Posterior cingulate gyrus (tissue), 11 donors: ENCODE measurements around the gene DPP6.

ENCODE experiments used
- DNase-seq, 10 donors: peaks; one replicate each; pipeline versions ENCODE4 v3.0.0 to v3.0.0-alpha.2; 2020 to 2021; ENCODE audit warnings: mixed read lengths in 3 of 10
- intact Hi-C: fragments of 100-400 bp; cut with DNase I; formaldehyde crosslinking; loops from one replicate; pipeline ENCODE4 v1.15.1; 2023

DPP6 gene

DNA sequence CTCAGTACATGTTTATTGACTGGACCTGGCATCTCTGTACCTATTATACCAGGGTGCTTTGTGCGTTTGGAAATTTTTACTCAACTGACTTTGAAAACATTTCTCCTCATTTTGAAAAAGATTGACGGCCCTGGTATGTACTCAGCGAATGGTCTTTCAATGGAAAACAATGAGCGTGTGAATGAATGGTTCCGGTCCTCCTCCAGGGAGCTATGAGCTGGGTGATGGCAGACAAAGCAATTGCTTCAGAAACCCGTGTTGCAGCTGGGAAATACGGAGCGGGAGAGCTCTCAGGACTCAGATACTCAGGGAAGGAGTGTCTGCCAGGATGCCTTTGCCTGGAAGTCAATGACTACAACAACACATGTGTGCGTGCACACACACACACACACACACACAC, 824.8 kb downstream of the DPP6 start:
- no peak for DNase-seq
- intact Hi-C loops = no loop called here

DNA sequence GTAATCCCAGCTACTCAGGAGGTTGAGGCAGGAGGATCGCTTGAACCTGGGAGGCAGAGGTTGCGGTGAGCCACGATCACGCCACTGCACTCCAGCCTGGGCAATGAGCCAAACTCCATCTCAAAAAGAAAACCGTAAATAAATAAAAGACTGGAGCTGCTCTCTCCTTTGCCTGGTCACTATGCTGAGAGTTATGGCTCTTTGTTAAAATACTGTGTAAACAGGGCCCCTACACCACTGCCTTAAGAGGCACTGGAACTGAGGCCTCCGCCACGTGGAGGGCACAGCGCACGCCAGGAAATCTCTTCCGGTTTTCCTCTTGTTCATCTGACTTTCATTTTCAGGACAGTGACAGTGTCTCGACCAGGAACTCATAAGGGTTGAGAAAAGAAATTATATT, 827.4 kb downstream of the DPP6 start:
- intact Hi-C loops = no loop called here
- DNase-seq = no peak

DNA sequence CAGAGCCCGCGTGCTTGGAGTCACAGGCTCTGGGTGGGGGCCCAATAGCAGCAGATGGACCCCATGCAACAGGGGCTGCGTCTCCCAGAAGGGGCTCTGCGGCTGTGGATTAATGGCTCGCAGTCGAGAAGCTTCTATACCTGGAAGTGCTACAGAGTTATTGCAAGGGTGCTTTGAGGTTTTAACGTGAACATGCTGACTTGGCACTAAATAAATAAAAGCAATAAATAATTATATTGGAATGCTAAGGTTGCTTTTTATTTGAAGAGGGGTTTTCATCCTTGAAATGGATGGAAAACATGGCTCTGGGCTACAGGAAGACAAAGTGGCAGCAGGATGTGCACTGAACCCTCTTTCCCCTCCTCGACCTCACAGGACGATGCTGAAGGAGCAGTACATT, 828.3 kb downstream of the DPP6 start:
- DNase-seq = no peak
- intact Hi-C loops = no loop called here

DNA sequence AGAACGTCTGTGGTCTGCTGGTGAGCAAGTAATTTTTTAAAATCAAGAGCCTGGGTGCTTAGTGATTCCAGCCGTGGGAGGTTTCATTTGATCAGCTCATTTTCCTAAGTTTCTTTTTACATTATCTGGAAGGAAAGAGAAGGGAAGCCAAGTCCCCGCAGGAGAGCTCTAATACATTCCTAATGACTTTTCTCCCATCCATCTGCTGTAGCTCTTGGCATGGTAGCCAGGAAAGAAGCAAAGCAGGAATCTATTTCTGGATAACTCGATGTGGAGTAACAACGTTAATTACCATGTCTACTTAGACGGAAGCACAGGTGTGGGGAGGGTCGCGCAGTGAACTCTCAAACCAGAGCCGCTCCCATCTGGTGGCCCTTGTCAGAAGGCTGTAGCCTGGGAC, 828.8 kb downstream of the DPP6 start:
- intact Hi-C loops = no loop called here
- no peak for DNase-seq

DNA sequence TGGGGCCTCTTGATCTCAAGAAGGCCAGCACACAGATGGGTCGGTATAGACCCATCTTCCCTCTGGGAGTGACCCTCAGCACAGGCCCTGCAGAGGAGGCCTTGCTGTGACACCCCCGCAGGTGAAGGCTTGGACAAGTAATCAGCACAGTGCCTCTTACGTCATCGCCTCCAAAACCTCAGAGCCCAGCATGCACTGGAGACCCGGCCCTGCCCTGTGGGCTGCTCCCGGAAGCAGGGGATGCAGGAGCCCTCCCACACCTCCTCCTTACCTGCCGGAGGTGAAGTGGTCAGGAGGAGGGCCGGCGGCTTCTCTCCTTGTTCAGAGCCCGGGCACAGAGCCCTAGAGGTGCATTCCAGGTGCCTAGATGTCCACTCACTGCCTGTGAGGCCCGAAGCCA, 829.3 kb downstream of the DPP6 start:
- intact Hi-C loops = no loop called here

DNA sequence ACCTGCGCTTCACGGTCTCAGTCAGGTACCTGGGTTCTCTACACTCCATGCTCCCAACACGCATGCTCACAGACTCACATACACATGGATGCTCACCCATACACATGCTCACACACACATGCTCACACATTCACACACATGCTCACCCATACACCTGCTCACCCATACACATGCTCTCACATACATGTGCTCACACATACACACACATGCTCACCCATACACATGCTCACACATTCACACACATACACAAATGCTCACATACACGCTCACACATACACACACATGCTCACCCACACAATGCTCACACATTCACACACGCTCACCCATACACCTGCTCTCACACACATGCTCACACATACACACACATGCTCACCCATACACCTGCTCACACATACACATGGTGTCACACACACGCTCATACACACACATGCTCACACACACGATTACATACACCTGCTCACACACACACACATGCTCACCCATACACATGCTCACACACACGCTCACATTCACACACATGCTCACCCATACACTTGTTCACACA, 830.8 kb downstream of the DPP6 start:
- intact Hi-C loops = no loop called here
- DNase-seq = no peak

More for the DNA sequence above, 829.3 kb downstream of the DPP6 start:
- DNase-seq = no peak

DNA sequence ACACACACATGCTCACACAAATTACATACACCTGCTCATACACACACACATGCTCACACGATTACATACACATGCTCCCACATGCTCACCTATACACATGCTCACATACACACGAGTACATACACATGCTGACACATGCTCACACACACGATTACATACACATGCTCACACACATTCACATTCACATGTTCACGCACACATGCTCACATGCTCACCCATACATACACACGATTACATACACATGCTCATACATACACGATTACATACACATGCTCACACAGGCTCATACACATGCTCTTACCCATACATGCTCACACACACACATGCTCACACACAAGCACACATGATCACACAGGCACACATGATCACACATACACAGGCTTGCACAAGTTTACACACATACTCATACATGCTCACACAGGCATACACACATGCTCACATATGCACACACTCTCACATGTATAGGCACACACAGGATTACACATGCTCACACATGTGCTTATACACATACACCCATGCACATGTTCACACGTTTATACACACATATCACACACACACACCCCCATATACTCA, 832.2 kb downstream of the DPP6 start:
- intact Hi-C loops = no loop called here
- DNase-seq = no peak

DNA sequence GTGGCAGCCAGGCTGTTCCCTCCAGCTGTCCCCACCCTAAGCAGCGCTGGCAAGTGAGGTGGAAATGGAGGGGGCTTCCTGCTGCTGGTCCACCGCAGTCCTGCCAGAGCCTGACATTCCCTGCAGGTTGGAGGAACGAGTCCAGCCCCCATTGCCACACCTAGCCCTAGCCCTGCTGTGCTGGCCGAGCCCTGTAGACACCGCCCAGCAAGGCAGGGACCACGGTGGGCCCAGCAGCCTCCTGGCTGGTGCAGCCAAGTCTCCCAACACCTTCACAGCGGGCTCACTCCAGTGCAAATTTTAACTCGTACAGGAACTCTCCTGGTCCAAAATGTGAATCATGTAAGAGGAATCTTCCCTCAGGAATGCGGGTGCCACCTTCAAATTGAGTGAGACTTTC, 834.4 kb downstream of the DPP6 start:
- DNase-seq = no peak
- intact Hi-C loops = no loop called here

DNA sequence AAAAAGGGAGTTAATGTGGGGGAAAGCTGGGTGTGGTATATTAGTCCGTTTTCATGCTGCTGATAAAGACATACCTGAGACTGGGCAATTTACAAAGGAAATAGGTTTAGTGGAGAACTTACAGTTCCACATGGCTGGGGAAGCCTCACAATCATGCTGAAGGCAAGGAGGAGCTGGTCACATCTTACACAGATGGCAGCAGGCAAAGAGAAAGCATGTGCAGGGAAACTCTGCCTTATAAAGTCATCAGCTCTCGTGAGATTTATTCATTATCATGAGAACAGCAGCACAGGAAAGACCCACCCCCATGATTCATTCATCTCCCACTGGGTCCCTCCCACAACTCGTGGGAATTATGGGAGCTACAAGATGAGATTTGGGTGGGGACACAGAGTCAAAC, 836.5 kb downstream of the DPP6 start:
- intact Hi-C loops = no loop called here
- DNase-seq = no peak

DNA sequence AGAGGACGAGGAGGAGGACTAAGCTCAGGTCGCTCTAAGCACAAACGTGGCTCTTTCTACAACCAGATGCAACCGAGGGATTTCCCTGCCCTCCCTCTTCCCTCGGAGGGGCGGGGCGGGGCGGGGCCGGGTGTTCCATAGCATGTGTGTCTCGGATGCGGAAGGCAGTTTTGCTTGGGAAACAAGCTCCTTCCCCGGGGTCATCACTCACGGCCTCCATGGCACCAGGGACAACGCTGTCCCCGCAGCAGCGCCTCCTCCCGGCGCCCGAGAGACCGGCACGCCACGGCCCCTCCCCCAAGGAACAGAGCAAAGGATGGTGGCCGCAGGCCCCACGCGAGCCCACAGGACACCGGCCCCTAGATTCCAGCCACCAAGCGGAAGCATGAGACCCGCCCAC, 840.3 kb downstream of the DPP6 start:
- DNase-seq = no peak
- intact Hi-C loops = no loop called here

DNA sequence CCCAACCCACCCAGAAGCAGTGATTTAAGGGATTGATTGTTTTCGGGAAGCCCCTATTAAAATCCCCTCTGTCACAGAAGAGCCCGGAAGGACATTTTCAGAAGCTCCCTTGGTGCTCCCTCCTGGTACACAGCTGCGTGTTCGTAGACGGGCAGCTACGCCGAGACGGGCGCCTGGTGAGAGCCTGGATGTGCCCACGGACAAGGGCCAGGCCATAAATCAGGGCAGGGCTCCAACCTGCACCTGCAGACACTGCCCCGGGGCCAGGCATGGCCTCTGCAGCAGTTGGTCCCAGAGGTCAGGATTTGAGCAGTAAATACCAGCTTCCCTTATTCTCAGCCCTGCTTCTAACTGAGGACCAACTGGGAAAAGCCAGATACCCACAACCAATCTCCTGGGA, 843.9 kb downstream of the DPP6 start:
- DNase-seq = no peak
- intact Hi-C loops = no loop called here

DNA sequence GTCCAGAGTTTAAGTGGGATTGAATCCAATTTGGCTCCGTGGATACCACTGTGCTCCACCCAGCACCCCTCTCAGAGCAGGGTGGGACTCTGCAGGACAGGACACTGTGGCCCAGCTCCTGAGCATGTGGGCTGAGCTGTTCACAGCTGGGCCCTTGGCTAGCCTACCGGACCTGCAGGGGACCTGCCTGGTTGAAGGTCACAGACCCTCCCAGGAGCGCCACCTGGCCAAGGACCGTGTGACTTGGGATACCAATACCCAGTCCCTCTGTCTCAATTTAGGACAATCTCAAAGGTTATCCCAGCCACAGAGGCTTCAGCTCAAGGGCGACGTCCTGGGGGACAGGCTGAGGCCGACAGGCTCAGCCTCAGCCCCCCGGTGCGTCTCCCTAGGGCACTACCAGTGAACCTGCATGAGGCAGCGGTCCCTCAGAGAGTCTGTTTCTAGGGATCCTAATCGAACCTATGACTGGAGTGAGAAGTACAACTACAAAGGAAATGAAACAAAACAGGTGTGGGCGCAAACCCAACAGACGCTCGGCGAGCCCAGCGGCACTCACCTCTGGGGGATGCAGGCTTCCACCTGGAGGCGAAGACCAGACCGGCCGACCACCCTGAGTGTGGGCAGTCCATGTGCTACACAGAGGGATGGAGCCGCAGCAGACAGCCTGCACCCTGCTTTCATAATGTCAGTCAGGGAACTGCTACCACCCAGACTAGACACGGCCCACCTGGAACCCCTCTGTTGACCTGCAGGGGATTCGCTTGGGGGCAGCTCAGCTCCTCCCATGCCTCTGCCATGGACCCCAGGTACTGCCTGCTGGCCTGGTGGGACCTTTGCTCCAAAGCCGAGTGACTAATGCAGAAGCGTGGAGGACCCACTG, 847.0 kb downstream of the DPP6 start:
- DNase-seq = no peak
- intact Hi-C loops = no loop called here

DNA sequence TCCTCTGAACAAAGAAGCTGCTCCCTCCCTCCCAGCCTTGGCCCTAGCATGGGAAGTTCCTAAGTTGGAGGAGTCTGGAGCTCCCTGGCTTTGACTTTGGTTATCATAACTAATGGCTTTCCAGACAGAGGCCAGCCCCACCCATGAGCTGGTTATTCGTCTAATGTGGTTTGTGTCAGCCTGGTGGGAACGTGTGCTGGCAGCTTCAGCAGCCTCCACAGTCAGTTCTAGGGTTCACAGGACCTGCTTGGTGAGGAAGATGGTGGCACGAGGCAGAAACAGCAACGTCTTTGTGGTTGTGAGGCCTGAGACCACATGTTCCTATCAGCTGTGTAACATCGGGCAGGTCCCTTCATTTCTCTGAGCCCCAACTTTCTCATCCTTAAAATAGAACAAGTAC, 847.7 kb downstream of the DPP6 start:
- DNase-seq = no peak
- intact Hi-C loops = no loop called here

DNA sequence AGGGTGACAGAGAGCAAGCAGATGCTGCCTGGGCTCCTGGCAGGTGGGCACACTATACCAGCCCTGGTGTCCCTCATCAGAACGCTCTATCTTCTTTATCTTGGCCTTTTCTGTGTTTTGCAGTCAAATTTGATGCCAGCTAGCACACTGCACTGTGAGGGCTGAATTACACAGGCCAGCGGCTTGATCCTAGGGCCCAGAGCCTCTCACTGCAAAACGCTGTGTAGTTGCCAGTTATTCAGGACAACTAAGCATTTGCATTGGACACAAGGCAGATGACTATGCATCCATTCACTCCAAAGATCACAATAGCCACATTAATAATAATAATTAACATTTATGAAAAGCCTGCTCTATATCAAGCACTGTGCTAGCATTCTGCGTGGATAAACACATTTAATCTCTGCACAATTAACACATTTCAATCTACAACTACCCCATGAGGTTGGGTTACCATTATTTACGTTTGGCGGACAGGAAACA, 850.4 kb downstream of the DPP6 start:
- DNase-seq = peak in 2 of 10 donors; percentile 32 to 43
- intact Hi-C loops = no loop called here

DNA sequence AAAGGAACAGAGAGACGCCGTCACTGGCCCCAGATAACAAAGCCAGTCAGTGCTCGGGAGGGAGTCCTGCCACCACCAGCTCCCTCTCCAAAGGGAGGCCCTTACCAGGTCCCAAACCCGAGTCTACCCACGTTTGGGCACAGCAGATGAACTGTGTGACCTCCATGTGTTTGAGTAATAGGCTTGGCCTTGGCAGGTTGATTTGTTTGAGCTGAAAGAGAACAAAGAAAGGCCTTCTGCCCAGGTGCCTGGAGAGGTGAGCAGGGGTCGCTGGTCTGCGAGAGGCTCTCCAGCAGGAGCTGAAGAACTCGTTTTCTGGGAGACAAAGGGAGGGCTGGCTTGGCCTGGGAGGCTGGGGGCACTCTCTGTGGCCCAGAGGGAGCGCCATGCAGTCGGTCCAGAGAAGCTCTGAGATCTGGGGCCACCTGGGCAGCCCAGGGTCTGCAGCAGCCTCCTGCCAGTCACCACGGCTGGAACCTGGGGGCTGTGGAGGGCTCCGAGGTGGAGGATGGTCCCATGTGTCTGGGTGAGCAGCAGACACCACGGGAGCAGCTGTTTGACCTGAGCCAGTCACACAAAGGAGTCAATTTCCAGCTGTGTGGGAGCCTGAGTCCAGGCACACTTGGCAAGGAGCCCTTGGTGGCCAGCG, 851.0 kb downstream of the DPP6 start:
- DNase-seq = peak in 1 of 10 donors; percentile 45
- intact Hi-C loops = no loop called here

DNA sequence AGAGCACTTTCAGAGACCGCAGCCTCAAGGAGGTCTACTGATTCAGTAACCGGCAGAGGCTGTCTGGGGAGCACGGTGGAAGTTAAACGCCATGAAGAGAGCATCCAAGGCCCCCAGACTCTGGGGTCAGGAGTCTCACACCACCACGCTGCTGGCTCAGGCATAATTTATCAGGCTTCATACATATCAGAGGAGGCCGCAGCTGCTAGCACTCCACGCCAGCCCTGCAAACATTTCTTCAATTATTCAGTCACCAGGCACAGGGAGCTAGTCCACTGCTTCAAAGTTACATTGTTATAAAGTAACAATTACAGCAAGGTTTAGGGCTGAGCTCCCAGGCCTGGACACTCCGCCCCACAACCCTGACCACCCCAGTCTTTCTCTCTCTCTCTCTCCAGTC, 852.9 kb downstream of the DPP6 start:
- no peak for DNase-seq
- intact Hi-C loops = no loop called here

DNA sequence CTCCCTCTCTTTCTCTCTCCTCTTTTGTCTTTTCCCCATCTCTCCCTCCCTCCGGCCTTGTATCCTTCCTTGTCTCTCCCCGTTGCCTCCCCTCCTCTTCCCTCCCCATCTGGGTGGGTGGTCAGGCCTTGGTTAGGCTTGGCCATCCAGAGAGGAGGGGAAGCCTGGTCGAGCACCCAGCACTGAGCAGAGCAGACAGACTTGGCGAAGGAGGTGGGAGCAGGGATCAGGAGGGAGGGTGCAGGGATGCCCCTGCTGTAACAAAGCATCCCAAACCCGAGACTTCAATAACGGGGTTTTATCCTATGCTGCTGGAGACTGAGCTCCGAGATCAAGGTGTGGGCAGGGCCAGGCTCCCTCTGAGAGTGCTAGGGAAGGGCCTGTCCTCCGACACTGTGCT, 853.4 kb downstream of the DPP6 start:
- intact Hi-C loops = no loop called here
- no peak for DNase-seq

DNA sequence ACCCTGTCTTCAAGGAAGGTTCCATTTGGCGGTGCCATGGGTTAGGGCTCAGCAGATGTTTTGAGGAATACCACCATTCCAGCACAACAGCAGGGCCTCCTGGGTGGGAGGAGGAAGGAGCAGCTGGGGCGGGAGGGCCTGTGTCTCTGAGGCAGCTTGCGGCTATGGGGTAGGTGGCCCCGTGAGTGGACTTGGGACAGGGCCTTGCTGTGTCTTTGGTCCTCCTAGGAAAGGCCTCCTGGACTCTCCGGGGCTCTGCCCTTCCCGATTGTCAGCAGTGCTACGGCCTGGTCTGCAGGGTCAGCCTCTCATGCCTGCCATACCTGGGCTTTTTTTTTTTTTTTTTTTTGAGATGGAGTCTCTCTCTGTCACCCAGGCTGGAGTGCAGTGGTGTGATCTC, 854.0 kb downstream of the DPP6 start:
- intact Hi-C loops = no loop called here
- no peak for DNase-seq

DNA sequence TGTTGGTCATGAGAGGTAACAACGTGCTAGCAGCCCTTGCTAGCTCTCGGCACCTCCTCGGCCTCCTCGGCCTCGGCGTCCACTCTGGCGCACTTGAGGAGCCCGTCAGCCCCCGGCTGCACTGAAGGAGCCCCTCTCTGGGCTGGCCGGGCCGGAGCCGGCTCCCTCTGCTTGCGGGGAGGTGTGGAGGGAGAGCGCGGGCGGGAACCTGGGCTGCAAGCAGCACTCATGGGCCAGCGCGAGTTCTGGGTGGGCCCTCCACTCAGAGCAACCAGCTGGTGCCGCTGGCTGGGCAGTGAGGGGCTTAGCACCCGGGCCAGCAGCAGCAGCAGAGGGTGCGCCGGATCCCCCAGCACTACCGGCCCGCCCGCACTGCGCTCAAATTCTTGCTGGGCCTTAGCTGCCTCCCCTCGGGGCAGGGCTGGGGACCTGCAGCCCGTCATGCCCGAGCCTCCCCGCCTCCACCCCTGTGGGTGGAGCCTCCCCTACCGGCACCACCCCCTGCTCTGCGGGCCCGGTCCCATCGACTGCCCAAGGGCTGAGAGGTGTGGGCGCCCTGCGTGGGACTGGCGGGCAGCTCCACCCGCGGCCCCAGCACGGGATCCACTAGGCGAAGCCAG, 854.6 kb downstream of the DPP6 start:
- DNase-seq = peak in 1 of 10 donors; percentile 6
- intact Hi-C loops = no loop called here

DNA sequence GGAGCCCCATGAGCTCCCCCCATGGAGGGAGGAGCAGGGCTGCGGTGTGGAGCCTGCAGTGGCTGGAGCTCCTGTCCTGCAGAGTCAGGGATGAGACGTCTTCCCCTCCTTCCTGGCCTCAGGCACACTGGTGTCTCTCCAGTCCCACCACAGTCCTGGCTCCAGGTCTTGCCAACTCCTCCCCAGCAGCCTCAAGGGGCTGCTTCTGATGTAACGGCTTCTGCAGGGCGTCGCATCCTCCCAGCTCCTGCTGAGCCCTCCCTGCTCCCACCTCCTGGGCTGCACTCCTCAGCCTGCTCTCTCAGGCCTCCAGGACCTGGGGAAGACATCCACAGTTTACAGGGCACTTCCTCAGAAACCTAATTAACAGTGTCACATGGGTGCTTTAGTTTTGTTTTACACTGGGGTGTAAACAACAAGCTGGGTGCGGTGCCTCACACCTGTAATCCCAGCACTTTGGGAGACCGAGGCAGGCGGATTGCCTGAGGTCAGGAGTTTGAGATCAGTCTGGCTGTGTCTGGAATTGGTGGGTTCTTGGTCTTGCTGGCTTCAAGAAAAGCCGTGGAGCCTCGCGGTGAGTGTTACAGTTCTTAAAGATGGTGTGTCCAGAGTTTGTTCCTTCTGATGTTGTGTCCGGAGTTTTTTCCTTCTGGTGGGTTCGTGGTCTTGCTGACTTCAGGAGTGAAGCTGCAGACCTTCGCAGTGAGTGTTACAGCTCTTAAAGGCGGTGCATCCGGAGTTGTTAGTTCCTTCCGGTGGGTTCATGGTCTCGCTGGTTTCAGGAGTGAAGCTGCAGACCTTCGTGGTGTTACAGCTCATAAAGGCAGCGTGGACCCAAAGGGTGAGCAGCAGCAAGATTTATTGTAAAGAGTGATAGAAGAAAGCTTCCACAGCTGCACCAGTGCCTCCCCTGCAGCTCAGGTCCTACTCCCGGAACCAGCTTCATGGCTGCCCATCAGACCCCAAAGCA, 855.7 kb downstream of the DPP6 start:
- intact Hi-C loops = no loop called here
- peak in 1 of 10 donors; percentile 2 for DNase-seq
